OCI-LY3 (cell line): ENCODE data around the gene JAG2.

ENCODE experiments used
- H2AFZ ChIP-seq: fragments of 200-600, 300-600 bp; shearing (Covaris generic); 2 replicates; pipeline ENCODE4 v1.6.0; 2014; ENCODE audit warnings: antibody characterized with exemption, low read depth, low read length
- H3K27ac ChIP-seq: fragments of 200-600, 300-600 bp; sonication (generic); 2 replicates; pipeline ENCODE4 v1.5.1; 2014; ENCODE audit warnings: mild to moderate bottlenecking, low read length, moderate library complexity, mixed read lengths
- H3K27me3 ChIP-seq: fragments of 200-600, 300-600 bp; sonication (generic); 2 replicates; pipeline ENCODE4 v1.6.1; 2014; ENCODE audit warnings: low read depth, low read length, mixed read lengths
- H3K36me3 ChIP-seq: fragments of 200-600, 300-600 bp; sonication (generic); replicated peaks from 2 replicates; pipeline ENCODE3; 2014; ENCODE audit warnings: low read depth, low read length, mixed read lengths
- H3K4me1 ChIP-seq: fragments of 300-600, 200-600 bp; sonication (generic); 2 replicates; pipeline ENCODE4 v1.6.1; 2014; ENCODE audit warnings: low read length, mixed read lengths
- H3K4me2 ChIP-seq: fragments of 200-600, 300-600 bp; sonication (generic); 2 replicates; pipeline ENCODE4 v1.6.1; 2014; ENCODE audit warnings: low read length, mixed read lengths
- H3K4me3 ChIP-seq: fragments of 300-600, 200-600 bp; sonication (generic); 2 replicates; pipeline ENCODE4 v1.5.1; 2014; ENCODE audit warnings: antibody characterized with exemption, mild to moderate bottlenecking, low read length, moderate library complexity
- H3K79me2 ChIP-seq: fragments of 300-600, 200-600 bp; shearing (Covaris generic); 2 replicates; pipeline ENCODE4 v1.6.1; 2014; ENCODE audit warnings: mild to moderate bottlenecking, low read length, mixed read lengths
- H3K9ac ChIP-seq: fragments of 300-600, 200-600 bp; shearing (Covaris generic); 2 replicates; pipeline ENCODE4 v1.6.0; 2014; ENCODE audit warnings: mild to moderate bottlenecking, low read length, moderate library complexity
- H3K9me3 ChIP-seq: fragments of 200-600, 300-600 bp; shearing (Covaris generic); 2 replicates; pipeline ENCODE4 v1.6.1; 2014; ENCODE audit warnings: low read length, mixed read lengths; ENCODE audit not compliant: insufficient read depth
- H4K20me1 ChIP-seq: fragments of 200-600, 300-600 bp; sonication (generic); 2 replicates; pipeline ENCODE4 v1.6.1; 2016; ENCODE audit warnings: low read length, mixed read lengths; ENCODE audit not compliant: insufficient read depth
- CTCF ChIP-seq: fragments of 200-600, 300-600 bp; sonication (generic); IDR thresholded peaks from 2 replicates; pipeline ENCODE4 v1.5.1; 2014; ENCODE audit warnings: antibody characterized with exemption, low read length, low read depth
- EZH2phosphoT487 ChIP-seq: fragments of 200-600 bp; shearing (Covaris generic); IDR thresholded peaks from 2 replicates; pipeline ENCODE4 v1.6.1; 2018; ENCODE audit warnings: antibody characterized with exemption, mixed run types, low read depth

The JAG2 gene

GRCh38 chr14:105108516-105108864 lies 60.1 kb downstream of the JAG2 start:
- no peak for TF ChIP-seq EZH2phosphoT487
- TF ChIP-seq CTCF: no peak
- Histone ChIP-seq H3K79me2 (no peaks in the 10 kb centered on the region), H3K4me2 (no peak overlapping the region), H2AFZ (no peak overlapping the region), H3K4me3 (no peak overlapping the region), H3K36me3 (no peaks in the 10 kb centered on the region), H4K20me1 (no peaks in the 10 kb centered on the region), H3K27me3 (peaks cover 3% of the 10 kb centered on the region; the same call in 1 of the 2 replicates), H3K27ac (no peak overlapping the region), H3K9ac (no peak overlapping the region), H3K4me1 (no peaks in the 10 kb centered on the region), H3K9me3 (no peaks in the 10 kb centered on the region)

- no peak overlapping the region for H2AFZ ChIP-seq
- no peaks in the 10 kb centered on the region for H4K20me1 ChIP-seq
- TF ChIP-seq CTCF (no peak), EZH2phosphoT487 (no peak)
- H3K9me3 ChIP-seq: no peaks in the 10 kb centered on the region
- no peak overlapping the region for H3K27ac ChIP-seq
- H3K79me2 ChIP-seq: no peaks in the 10 kb centered on the region
- no peak overlapping the region for H3K9ac ChIP-seq
- peaks cover 3% of the 10 kb centered on the region; the same call in 1 of the 2 replicates for H3K27me3 ChIP-seq
- no peak overlapping the region for H3K4me2 ChIP-seq
- peaks cover 2% of the 10 kb centered on the region; the same call in 1 of the 2 replicates for H3K4me1 ChIP-seq
- no peaks in the 10 kb centered on the region for H3K36me3 ChIP-seq
- H3K4me3 ChIP-seq: no peak overlapping the region
These were observed 60.6 kb downstream of the JAG2 start for GRCh38 chr14:105107781-105108515.

GRCh38 chr14:105107351-105107750 lies 61.2 kb downstream of the JAG2 start:
- Histone ChIP-seq H3K9me3 (no peaks in the 10 kb centered on the region), H4K20me1 (no peaks in the 10 kb centered on the region), H2AFZ (no peak overlapping the region), H3K4me2 (no peak overlapping the region), H3K9ac (no peak overlapping the region), H3K79me2 (no peaks in the 10 kb centered on the region), H3K27ac (no peak overlapping the region), H3K36me3 (no peaks in the 10 kb centered on the region), H3K4me1 (peaks cover 5% of the 10 kb centered on the region; the same call in 1 of the 2 replicates), H3K27me3 (peaks cover 3% of the 10 kb centered on the region; the same call in 1 of the 2 replicates), H3K4me3 (no peak overlapping the region)
- TF ChIP-seq EZH2phosphoT487 (no peak), CTCF (no peak)

GRCh38 chr14:105105158-105105557 lies 63.4 kb downstream of the JAG2 start:
- Histone ChIP-seq H2AFZ (no peak overlapping the region), H3K9me3 (no peaks in the 10 kb centered on the region), H3K36me3 (no peaks in the 10 kb centered on the region)

More at GRCh38 chr14:105105158-105105557, 63.4 kb downstream of the JAG2 start:
- H3K9ac ChIP-seq: no peak overlapping the region
- no peak overlapping the region for H3K27ac ChIP-seq
- no peaks in the 10 kb centered on the region for H3K79me2 ChIP-seq
- peaks cover 5% of the 10 kb centered on the region; the same call in 1 of the 2 replicates for H3K4me1 ChIP-seq
- TF ChIP-seq CTCF: no peak
- TF ChIP-seq EZH2phosphoT487: no peak
- no peaks in the 10 kb centered on the region for H4K20me1 ChIP-seq
- no peak overlapping the region for H3K4me3 ChIP-seq
- peaks cover 3% of the 10 kb centered on the region; the same call in 1 of the 2 replicates for H3K27me3 ChIP-seq
- no peak overlapping the region for H3K4me2 ChIP-seq
